Stomach smooth muscle (tissue), 2 donors: ENCODE measurements around the gene CTXND1.

Experiments
- H3K27ac ChIP-seq: one replicate; pipeline ENCODE4 v1.7.0; 2013; ENCODE audit warnings: mild to moderate bottlenecking, low read length, inconsistent platforms
- H3K27me3 ChIP-seq, 2 donors: one replicate each; pipeline ENCODE4 v1.7.0; 2013; ENCODE audit warnings: low read length in 2 of 2; ENCODE audit not compliant: insufficient read depth in 2 of 2, control insufficient read depth in 1 of 2
- H3K36me3 ChIP-seq, 2 donors: one replicate each; pipeline ENCODE4 v1.7.0; 2013; ENCODE audit warnings: low read length in 2 of 2; ENCODE audit not compliant: control insufficient read depth in 2 of 2, insufficient read depth in 2 of 2
- H3K4me1 ChIP-seq: one replicate; pipeline ENCODE4 v1.7.0; 2013; ENCODE audit warnings: low read length; ENCODE audit not compliant: control insufficient read depth, insufficient read depth
- H3K4me3 ChIP-seq, 2 donors: one replicate each; pipeline ENCODE4 v1.7.0; 2013; ENCODE audit warnings: low read length in 2 of 2
- H3K9ac ChIP-seq, 2 donors: one replicate each; pipeline ENCODE4 v1.7.0; 2013; ENCODE audit warnings: low read length in 2 of 2, mild to moderate bottlenecking in 1 of 2
- H3K9me3 ChIP-seq, 2 donors: one replicate each; pipeline ENCODE4 v1.7.0; 2013; ENCODE audit warnings: low read length in 2 of 2; ENCODE audit not compliant: control insufficient read depth in 2 of 2
- donor health status: healthy.
- donor health status: Pancreatic carcinoma.

CTXND1 gene

GRCh38 chr15:80240276-80240675 is 11.7 kb downstream of the CTXND1 start:
- Histone ChIP-seq H3K4me1 (no peaks in the 10 kb centered on the region), H3K36me3 (no peaks in the 10 kb centered on the region), H3K4me3 (no peak overlapping the region), H3K27ac (no peak overlapping the region), H3K27me3 (peaks cover 7 to 15% of the 10 kb centered on the region in 2 donors), H3K9ac (no peak overlapping the region), H3K9me3 (no peaks in the 10 kb centered on the region)

- Histone ChIP-seq H3K36me3 (no peaks in the 10 kb centered on the region), H3K27ac (no peak overlapping the region), H3K4me1 (no peaks in the 10 kb centered on the region), H3K27me3 (peaks cover 0 to 25% of the 10 kb centered on the region in 2 donors), H3K4me3 (no peak overlapping the region), H3K9ac (no peak overlapping the region), H3K9me3 (no peaks in the 10 kb centered on the region)
Observed at GRCh38 chr15:80234883-80235282, 17.1 kb downstream of the CTXND1 start.

GRCh38 chr15:80233581-80233980 is 18.4 kb downstream of the CTXND1 start:
- no peak overlapping the region for H3K27ac ChIP-seq

GRCh38 chr15:80231371-80231770 is 20.6 kb downstream of the CTXND1 start:
- Histone ChIP-seq H3K4me1 (no peaks in the 10 kb centered on the region), H3K27ac (no peak overlapping the region), H3K4me3 (no peak overlapping the region), H3K27me3 (peaks cover 0 to 23% of the 10 kb centered on the region in 2 donors), H3K36me3 (no peaks in the 10 kb centered on the region), H3K9ac (no peak overlapping the region), H3K9me3 (no peaks in the 10 kb centered on the region)

More at GRCh38 chr15:80233581-80233980, 18.4 kb downstream of the CTXND1 start:
- Histone ChIP-seq H3K36me3 (no peaks in the 10 kb centered on the region), H3K9me3 (no peaks in the 10 kb centered on the region), H3K9ac (no peak overlapping the region), H3K4me1 (no peaks in the 10 kb centered on the region), H3K27me3 (peaks cover 0 to 23% of the 10 kb centered on the region in 2 donors), H3K4me3 (no peak overlapping the region)

GRCh38 chr15:80228959-80229610 is 22.9 kb downstream of the CTXND1 start:
- peaks cover 0 to 12% of the 10 kb centered on the region in 2 donors for H3K27me3 ChIP-seq
- no peak overlapping the region for H3K4me3 ChIP-seq
- H3K4me1 ChIP-seq: no peaks in the 10 kb centered on the region
- H3K27ac ChIP-seq: no peak overlapping the region
- no peak overlapping the region for H3K9ac ChIP-seq
- no peaks in the 10 kb centered on the region for H3K36me3 ChIP-seq
- H3K9me3 ChIP-seq: no peaks in the 10 kb centered on the region

- H3K4me1 ChIP-seq: no peaks in the 10 kb centered on the region
- no peaks in the 10 kb centered on the region for H3K9me3 ChIP-seq
- no peak overlapping the region for H3K27ac ChIP-seq
- H3K36me3 ChIP-seq: no peaks in the 10 kb centered on the region
- no peak overlapping the region for H3K9ac ChIP-seq
- no peaks in the 10 kb centered on the region for H3K27me3 ChIP-seq
- no peak overlapping the region for H3K4me3 ChIP-seq
Observed at GRCh38 chr15:80219955-80220354, 32.1 kb downstream of the CTXND1 start.

GRCh38 chr15:80217327-80217900 is 34.6 kb downstream of the CTXND1 start:
- H3K36me3 ChIP-seq: no peaks in the 10 kb centered on the region
- H3K9me3 ChIP-seq: peaks cover 3 to 4% of the 10 kb centered on the region in 2 donors
- no peak overlapping the region for H3K9ac ChIP-seq
- H3K4me1 ChIP-seq: no peaks in the 10 kb centered on the region
- no peaks in the 10 kb centered on the region for H3K27me3 ChIP-seq
- H3K4me3 ChIP-seq: no peak overlapping the region
- no peak overlapping the region for H3K27ac ChIP-seq

- no peaks in the 10 kb centered on the region for H3K4me1 ChIP-seq
- peaks cover 3 to 4% of the 10 kb centered on the region in 2 donors for H3K9me3 ChIP-seq
- H3K4me3 ChIP-seq: no peak overlapping the region
- no peaks in the 10 kb centered on the region for H3K36me3 ChIP-seq
- no peaks in the 10 kb centered on the region for H3K27me3 ChIP-seq
- H3K27ac ChIP-seq: no peak overlapping the region
- H3K9ac ChIP-seq: no peak overlapping the region
Observed at GRCh38 chr15:80216911-80217310, 35.1 kb downstream of the CTXND1 start.

- no peak overlapping the region for H3K9ac ChIP-seq
Observed at GRCh38 chr15:80216141-80216540, 35.9 kb downstream of the CTXND1 start.

GRCh38 chr15:80214910-80215309 is 37.1 kb downstream of the CTXND1 start:
- H3K4me3 ChIP-seq: no peak overlapping the region
- no peak overlapping the region for H3K27ac ChIP-seq
- H3K36me3 ChIP-seq: no peaks in the 10 kb centered on the region
- no peaks in the 10 kb centered on the region for H3K4me1 ChIP-seq
- H3K27me3 ChIP-seq: peaks cover 0 to 3% of the 10 kb centered on the region in 2 donors
- peaks cover 3 to 4% of the 10 kb centered on the region in 2 donors for H3K9me3 ChIP-seq
- H3K9ac ChIP-seq: no peak overlapping the region

More at GRCh38 chr15:80216141-80216540, 35.9 kb downstream of the CTXND1 start:
- H3K27me3 ChIP-seq: no peaks in the 10 kb centered on the region
- no peaks in the 10 kb centered on the region for H3K4me1 ChIP-seq
- no peak overlapping the region for H3K27ac ChIP-seq
- H3K4me3 ChIP-seq: no peak overlapping the region
- peaks cover 3 to 4% of the 10 kb centered on the region in 2 donors for H3K9me3 ChIP-seq
- H3K36me3 ChIP-seq: no peaks in the 10 kb centered on the region

GRCh38 chr15:80211976-80212375 is 40.0 kb downstream of the CTXND1 start:
- Histone ChIP-seq H3K36me3 (no peaks in the 10 kb centered on the region), H3K9me3 (peaks cover 3 to 4% of the 10 kb centered on the region in 2 donors)

More at GRCh38 chr15:80211976-80212375, 40.0 kb downstream of the CTXND1 start:
- Histone ChIP-seq H3K4me3 (no peak overlapping the region), H3K4me1 (no peaks in the 10 kb centered on the region), H3K27ac (no peak overlapping the region), H3K27me3 (peaks cover 0 to 6% of the 10 kb centered on the region in 2 donors), H3K9ac (no peak overlapping the region)
